Measurements from ENCODE around the gene TRIM16. TPM values are rescaled to one million over a fixed set of nuclear protein-coding genes. Genes with fewer than 3 reads are reported as not detected.
"Not testable (repeated sequence)": the region's sequence is repeated elsewhere in the genome, so short reads cannot be mapped to it uniquely, and the experiment has no call there.

Gene TRIM16
- total and polyA plus RNA-seq, 2 of the 8 experiments (the other 6 are each of a cell fraction or from before 2014, with no cell fraction given) = 15.2 to 29.1 TPM

DNA sequence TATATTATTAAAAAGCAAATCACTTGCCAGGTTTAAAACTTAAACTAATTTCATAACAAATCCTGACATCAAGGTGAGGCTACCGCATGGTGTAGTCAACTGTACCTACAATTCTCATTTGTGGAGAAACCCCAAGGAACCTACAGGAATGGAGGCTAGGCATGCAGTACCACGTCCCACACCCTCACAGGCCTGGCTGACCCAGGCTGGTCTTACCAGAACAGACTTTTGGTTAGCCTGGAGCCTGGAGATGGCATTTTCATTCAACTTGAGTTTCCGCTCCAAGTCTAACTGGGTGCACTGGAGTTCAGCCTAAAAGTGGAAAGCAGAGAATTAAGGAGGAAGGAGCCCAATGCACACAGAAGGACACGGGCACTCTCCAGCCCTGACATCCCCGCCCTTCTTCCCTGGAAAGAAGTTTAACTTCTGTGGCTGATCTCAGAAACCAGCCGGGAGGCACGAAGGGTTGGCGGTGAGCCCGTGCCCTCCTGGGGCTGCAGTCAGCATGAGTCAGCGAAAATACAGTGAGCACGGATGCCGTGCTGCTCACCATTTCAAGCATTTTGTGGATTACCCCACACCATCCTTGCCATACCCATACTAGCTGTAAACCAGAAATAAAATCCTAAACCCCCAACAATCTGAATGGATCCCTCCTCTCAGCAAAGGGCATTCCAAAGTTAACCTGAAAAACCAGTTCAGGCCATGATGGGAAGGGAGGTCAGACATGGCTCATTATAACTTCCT lies 41.4 kb downstream of the TRIM16 start:
- H2BK120ac ChIP-seq (replicated peaks; ENCODE audit: low read depth, low read length); FAIRE-seq; H4K5ac ChIP-seq (ENCODE audit: insufficient read length, low read depth, low read length); DNase-seq (ENCODE audit: low read depth in 1 of 2, low spot score in 2 of 2); H4K91ac ChIP-seq (replicated peaks; ENCODE audit: insufficient read length, low read length); H3K9ac ChIP-seq (replicated peaks in 1 of 4; ENCODE audit: extremely low read depth in 1 of 4, low read depth in 3 of 4, low read length in 3 of 4); H3K79me1 ChIP-seq (ENCODE audit: low read depth, low read length); H3K4me2 ChIP-seq (ENCODE audit: insufficient read depth in 1 of 2, low read depth in 2 of 2, low read length in 2 of 2); POLR2A ChIA-PET (ENCODE audit: partially characterized antibody); H3K23me2 ChIP-seq (ENCODE audit: low read depth, low read length); H3K36me3 ChIP-seq (ENCODE audit: control insufficient read depth in 2 of 4, insufficient read depth in 4 of 4, low read length in 3 of 4); H3K27me3 ChIP-seq (replicated peaks in 1 of 4; ENCODE audit: control insufficient read depth in 3 of 4, extremely low read depth in 1 of 4, insufficient read depth in 3 of 4, low read length in 3 of 4); H3K4me1 ChIP-seq (replicated peaks in 1 of 4; ENCODE audit: control insufficient read depth in 3 of 4, insufficient read depth in 4 of 4, low read length in 3 of 4); H3K23ac ChIP-seq (ENCODE audit: insufficient read length); H4K8ac ChIP-seq (ENCODE audit: extremely low read depth, insufficient read depth, low read length); CTCF ChIA-PET (ENCODE audit: partially characterized antibody); H2BK15ac ChIP-seq (ENCODE audit: low read length); H2AK5ac ChIP-seq (ENCODE audit: low read depth, low read length); H3K27ac ChIP-seq (ENCODE audit: low read depth, low read length); H2AFZ ChIP-seq (ENCODE audit: low read length); H2BK12ac ChIP-seq (ENCODE audit: low read depth, low read length); H3K4me3 ChIP-seq (ENCODE audit: extremely low read depth in 1 of 4, insufficient read depth in 2 of 4, low read depth in 3 of 4, low read length in 4 of 4); H3K18ac ChIP-seq (ENCODE audit: extremely low read depth, low read length); H3K56ac ChIP-seq (replicated peaks; ENCODE audit: insufficient read length, low read depth, low read length); H3K14ac ChIP-seq (ENCODE audit: insufficient read length); H3K79me2 ChIP-seq (ENCODE audit: control insufficient read depth in 1 of 2, insufficient read depth in 2 of 2, low read length in 2 of 2); H2BK20ac ChIP-seq (ENCODE audit: low read length); H2BK5ac ChIP-seq (ENCODE audit: low read depth, low read length); H3K9me3 ChIP-seq (ENCODE audit: insufficient read depth in 2 of 2, low read depth in 1 of 2, low read length in 1 of 2); H3K4ac ChIP-seq (replicated peaks; ENCODE audit: insufficient read length, low read depth, low read length); H4K20me1 ChIP-seq (replicated peaks in 1 of 2; ENCODE audit: control insufficient read depth in 1 of 2, insufficient read depth in 2 of 2, low read length in 2 of 2): not testable (repeated sequence)
- WGBS, 2 experiments (ENCODE audit: extremely low coverage in 1 of 2, insufficient coverage in 1 of 2, insufficient read length in 1 of 2, insufficient replicate concordance in 2 of 2, low coverage in 1 of 2, low lambda C conversion rate in 2 of 2, missing lambda C conversion rate in 1 of 2) = 100% methylated on average over 1 of the region's 12 CpGs; no CpG with 5 or more reads in 1 of the 2 experiments

DNA sequence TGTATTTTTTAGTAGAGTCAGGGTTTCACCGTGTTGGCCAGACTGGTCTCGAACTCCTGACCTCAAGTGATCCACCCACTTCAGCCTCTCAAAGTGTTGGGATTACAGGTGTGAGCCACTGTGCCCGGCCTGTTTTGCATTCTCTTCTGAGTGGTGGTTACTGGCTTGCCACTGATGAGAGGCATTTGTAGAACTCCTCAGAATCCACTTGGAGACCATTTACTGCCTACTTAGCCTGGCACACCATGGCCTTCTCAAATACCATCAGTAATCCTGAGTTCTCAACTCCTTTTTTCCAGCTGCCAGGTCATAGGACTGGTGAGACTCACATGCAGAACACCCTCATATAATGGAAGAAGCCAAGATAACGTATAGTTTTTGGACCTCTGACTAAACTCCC lies 42.1 kb downstream of the TRIM16 start:
- H3K4me2 ChIP-seq (ENCODE audit: insufficient read depth in 1 of 2, low read depth in 2 of 2, low read length in 2 of 2); POLR2A ChIA-PET (ENCODE audit: partially characterized antibody); H3K56ac ChIP-seq (replicated peaks; ENCODE audit: insufficient read length, low read depth, low read length); H3K36me3 ChIP-seq (ENCODE audit: control insufficient read depth in 2 of 4, insufficient read depth in 4 of 4, low read length in 3 of 4); H3K14ac ChIP-seq (ENCODE audit: insufficient read length); H4K8ac ChIP-seq (ENCODE audit: extremely low read depth, insufficient read depth, low read length); H2BK12ac ChIP-seq (ENCODE audit: low read depth, low read length); H2AK5ac ChIP-seq (ENCODE audit: low read depth, low read length); CTCF ChIA-PET (ENCODE audit: partially characterized antibody); H4K5ac ChIP-seq (ENCODE audit: insufficient read length, low read depth, low read length); H3K27me3 ChIP-seq (replicated peaks in 1 of 4; ENCODE audit: control insufficient read depth in 3 of 4, extremely low read depth in 1 of 4, insufficient read depth in 3 of 4, low read length in 3 of 4); H3K79me1 ChIP-seq (ENCODE audit: low read depth, low read length); H2BK20ac ChIP-seq (ENCODE audit: low read length); H2BK5ac ChIP-seq (ENCODE audit: low read depth, low read length); H3K79me2 ChIP-seq (ENCODE audit: control insufficient read depth in 1 of 2, insufficient read depth in 2 of 2, low read length in 2 of 2); H2AFZ ChIP-seq (ENCODE audit: low read length); FAIRE-seq; DNase-seq (ENCODE audit: low read depth in 1 of 2, low spot score in 2 of 2); H3K9ac ChIP-seq (replicated peaks in 1 of 4; ENCODE audit: extremely low read depth in 1 of 4, low read depth in 3 of 4, low read length in 3 of 4); H3K4me3 ChIP-seq (ENCODE audit: extremely low read depth in 1 of 4, insufficient read depth in 2 of 4, low read depth in 3 of 4, low read length in 4 of 4); H3K4ac ChIP-seq (replicated peaks; ENCODE audit: insufficient read length, low read depth, low read length); H4K91ac ChIP-seq (replicated peaks; ENCODE audit: insufficient read length, low read length); H3K27ac ChIP-seq (ENCODE audit: low read depth, low read length); H3K9me3 ChIP-seq (ENCODE audit: insufficient read depth in 2 of 2, low read depth in 1 of 2, low read length in 1 of 2); H3K23me2 ChIP-seq (ENCODE audit: low read depth, low read length); H3K4me1 ChIP-seq (replicated peaks in 1 of 4; ENCODE audit: control insufficient read depth in 3 of 4, insufficient read depth in 4 of 4, low read length in 3 of 4); H4K20me1 ChIP-seq (replicated peaks in 1 of 2; ENCODE audit: control insufficient read depth in 1 of 2, insufficient read depth in 2 of 2, low read length in 2 of 2); H2BK120ac ChIP-seq (replicated peaks; ENCODE audit: low read depth, low read length); H3K18ac ChIP-seq (ENCODE audit: extremely low read depth, low read length); H2BK15ac ChIP-seq (ENCODE audit: low read length); H3K23ac ChIP-seq (ENCODE audit: insufficient read length): not testable (repeated sequence)
- WGBS, 2 experiments (ENCODE audit: extremely low coverage in 1 of 2, insufficient coverage in 1 of 2, insufficient read length in 1 of 2, insufficient replicate concordance in 2 of 2, low coverage in 1 of 2, low lambda C conversion rate in 2 of 2, missing lambda C conversion rate in 1 of 2) = 100% methylated on average over 2 of the region's 4 CpGs; no CpG with 5 or more reads in 1 of the 2 experiments

All from H1 (cell line).